ENCODE results near the gene ADRM1. TPM values are rescaled to one million over a fixed set of nuclear protein-coding genes. Genes with fewer than 3 reads are reported as not detected.

The ADRM1 gene
- total RNA-seq, 1 experiment from 2014 or later = 173 TPM

- no peaks in the 10 kb centered on the region for H3K9me2 ChIP-seq (ENCODE audit: insufficient read depth)
- H3K36me3 ChIP-seq (ENCODE audit: low read depth) = peaks cover 15% of the 10 kb centered on the region; the same call in 1 of the 2 replicates
- no peaks in the 10 kb centered on the region for H3K27me3 ChIP-seq (ENCODE audit: insufficient read depth, low read depth)
- ChIA-PET CTCF (no interaction called here), POLR2A (ENCODE audit: unreplicated experiment) (no interaction called here)
- H3K4me2 ChIP-seq = peak overlapping the region; percentile 99
- DNase-seq = no peak
- H4K20me1 ChIP-seq (ENCODE audit: insufficient read depth) = peaks cover 47% of the 10 kb centered on the region
- H3K4me1 ChIP-seq (replicated peaks; ENCODE audit: insufficient read depth) = peaks cover 20% of the 10 kb centered on the region
- no peaks in the 10 kb centered on the region for H3K9me3 ChIP-seq (ENCODE audit: insufficient read depth, low read depth)
- TF ChIP-seq CTCF (conservative IDR thresholded peaks at IDR 0.05) (no peak), EZH2 (IDR thresholded peaks at IDR 0.05; ENCODE audit: low read depth) (no peak)
- peak overlapping the region; percentile 99 for H3K4me3 ChIP-seq
- peak overlapping the region; percentile 62 for H3K27ac ChIP-seq
- H2AFZ ChIP-seq = no peak overlapping the region
- intact Hi-C loops (cut with micrococcal nuclease; ENCODE audit: unreplicated experiment) = loop anchor here (2.0 to 5.0 kb wide), 5 partner anchors 56 to 489 kb away; no protein-coding TSS in a partner anchor
- peaks cover 47% of the 10 kb centered on the region for H3K79me2 ChIP-seq (ENCODE audit: low read depth)
- peaks cover 68% of the 10 kb centered on the region for H3F3A ChIP-seq (ENCODE audit: insufficient read depth, low read depth)
- no TSS peak for BruUV-seq (replicated peaks)
Measured at GRCh38 chr20:62303062-62303339, 204 bp downstream of the ADRM1 start.

GRCh38 chr20:62303340-62304226 is 786 bp downstream of the ADRM1 start:
- Histone ChIP-seq H3K4me3 (peak overlapping the region; percentile 99), H3K9me3 (ENCODE audit: insufficient read depth, low read depth) (no peaks in the 10 kb centered on the region), H3K27ac (peak overlapping the region; percentile 62), H3F3A (ENCODE audit: insufficient read depth, low read depth) (peaks cover 74% of the 10 kb centered on the region), H3K4me2 (peak overlapping the region; percentile 99), H2AFZ (no peak overlapping the region), H3K79me2 (ENCODE audit: low read depth) (peaks cover 53% of the 10 kb centered on the region), H3K9me2 (ENCODE audit: insufficient read depth) (no peaks in the 10 kb centered on the region), H3K27me3 (ENCODE audit: insufficient read depth, low read depth) (no peaks in the 10 kb centered on the region), H4K20me1 (ENCODE audit: insufficient read depth) (peaks cover 53% of the 10 kb centered on the region), H3K4me1 (replicated peaks; ENCODE audit: insufficient read depth) (peaks cover 20% of the 10 kb centered on the region), H3K36me3 (ENCODE audit: low read depth) (peaks cover 15% of the 10 kb centered on the region)
- BruUV-seq (replicated peaks) = TSS peak; percentile 25
- ChIA-PET POLR2A (ENCODE audit: unreplicated experiment) (interaction anchor here (0.6 to 1.1 kb wide), 3 partner anchors 54 to 62 kb away, joined by 3 to 7 read pairs (median 3); no protein-coding TSS in a partner anchor), CTCF (interaction anchor here (0.5 kb wide), 1 partner anchor 83 kb away, joined by 3 read pairs; the partner anchor contains the start of gene RPS21)
- intact Hi-C loops (cut with micrococcal nuclease; ENCODE audit: unreplicated experiment) = loop anchor here (2.0 to 5.0 kb wide), 5 partner anchors 55 to 489 kb away; no protein-coding TSS in a partner anchor
- DNase-seq = peak; percentile 58 to 64
- no peak for TF ChIP-seq CTCF (conservative IDR thresholded peaks at IDR 0.05)
- TF ChIP-seq EZH2 (IDR thresholded peaks at IDR 0.05; ENCODE audit: low read depth) = no peak

- peaks cover 60% of the 10 kb centered on the region for H4K20me1 ChIP-seq (ENCODE audit: insufficient read depth)
- BruUV-seq (replicated peaks) = no TSS peak
- ChIA-PET POLR2A (ENCODE audit: unreplicated experiment) (interaction anchor here (0.5 to 1.1 kb wide), 5 partner anchors 45 to 79 kb away, joined by 3 to 7 read pairs (median 5); no protein-coding TSS in a partner anchor), CTCF (interaction anchor here (1.5 kb wide), 1 partner anchor 78 kb away, joined by 9 read pairs; no protein-coding TSS in a partner anchor)
- peaks cover 18% of the 10 kb centered on the region for H3K36me3 ChIP-seq (ENCODE audit: low read depth)
- no peaks in the 10 kb centered on the region for H3K27me3 ChIP-seq (ENCODE audit: insufficient read depth, low read depth)
- H3K4me3 ChIP-seq = peak overlapping the region; percentile 99
- peaks cover 20% of the 10 kb centered on the region for H3K4me1 ChIP-seq (replicated peaks; ENCODE audit: insufficient read depth)
- intact Hi-C loops (cut with micrococcal nuclease; ENCODE audit: unreplicated experiment) = loop anchor here (5.0 kb wide), 3 partner anchors 318 to 488 kb away; no protein-coding TSS in a partner anchor
- peaks cover 55% of the 10 kb centered on the region for H3K79me2 ChIP-seq (ENCODE audit: low read depth)
- peak overlapping the region; percentile 99 for H3K4me2 ChIP-seq
- no peaks in the 10 kb centered on the region for H3K9me2 ChIP-seq (ENCODE audit: insufficient read depth)
- TF ChIP-seq CTCF (conservative IDR thresholded peaks at IDR 0.05) = no peak
- no peak for TF ChIP-seq EZH2 (IDR thresholded peaks at IDR 0.05; ENCODE audit: low read depth)
- no peak for DNase-seq
- no peak overlapping the region for H2AFZ ChIP-seq
- H3K27ac ChIP-seq = peak overlapping the region; percentile 62
- H3K9me3 ChIP-seq (ENCODE audit: insufficient read depth, low read depth) = no peaks in the 10 kb centered on the region
- H3F3A ChIP-seq (ENCODE audit: insufficient read depth, low read depth) = peaks cover 80% of the 10 kb centered on the region
Measured at GRCh38 chr20:62304331-62305148, 1.7 kb downstream of the ADRM1 start.

Data from PC-9 (cell line).